HepG2 (cell line): ENCODE results near the gene FAAP20. TPM values are rescaled to one million over a fixed set of nuclear protein-coding genes. Genes with fewer than 3 reads are reported as not detected.

Experiments
- ATAC-seq: fragments of 200-7000 bp; cut with Tn5 transposase; 3 replicates; pipeline ENCODE4 v1.9.1; 2020; ENCODE audit warnings: mild to moderate bottlenecking, moderate library complexity
- BruUV-seq: library from RNA; stranded (reverse); fragments of 400-500 nt; replicated peaks from 2 replicates; lab custom pipeline; 2021; lab: Mats Ljungman, UMichigan
- CTCF ChIA-PET: fragments of 300-600 bp; formaldehyde crosslinking; extraction: SDS; loops from one replicate; lab custom pipeline; 2021; ENCODE audit warnings: low total read pairs, inconsistent platforms, low intra/inter-chr PET ratio; lab: Yijun Ruan, JAX
- POLR2A ChIA-PET: fragments of 350-600 bp; sonication (Branson Sonifier 250); formaldehyde crosslinking; loops from one replicate; lab custom pipeline; 2020; ENCODE audit warnings: antibody characterized with exemption, inconsistent platforms; lab: Yijun Ruan, JAX
- DNase-seq: peaks from one replicate; pipeline ENCODE4 v3.0.0-alpha.2; 2015; ENCODE audit warnings: low spot score
- FAIRE-seq: peaks from 3 replicates; lab custom pipeline; 2011; peaks lifted over from hg19 to GRCh38; lab: Jason Lieb, UNC
- H2AFZ ChIP-seq: one replicate; pipeline ENCODE4 v1.6.1; 2011; ENCODE audit warnings: low read length, inconsistent platforms
- H3K27ac ChIP-seq: fragments of 300-600 bp; 3 replicates; pipeline ENCODE4 v1.8.0; 2011; ENCODE audit warnings: mixed run types, mild to moderate bottlenecking, mixed read lengths, low read length, inconsistent platforms; ENCODE audit not compliant: insufficient read depth; ENCODE audit errors: extremely low read length
- H3K27me3 ChIP-seq, 2 experiments: fragments of 200-600 bp in 1 of 2; 2 replicates in 1 of 2; 3 replicates in 1 of 2; pipeline versions ENCODE4 v1.6.0 to v1.8.0; 2011; ENCODE audit warnings: low read length in 2 of 2, mild to moderate bottlenecking in 2 of 2, moderate library complexity in 2 of 2, inconsistent platforms in 1 of 2; ENCODE audit not compliant: insufficient read depth in 2 of 2, control insufficient read depth in 1 of 2
- H3K36me3 ChIP-seq, 2 experiments: fragments of 200-600 bp in 1 of 2; replicated peaks in 1 of 2; 2 replicates in 1 of 2; 3 replicates in 1 of 2; pipeline versions ENCODE4 v1.5.1 to v1.8.0; 2011; ENCODE audit warnings: low read length in 2 of 2, inconsistent platforms in 1 of 2; ENCODE audit not compliant: insufficient read depth in 2 of 2, control insufficient read depth in 1 of 2
- H3K4me1 ChIP-seq: 2 replicates; pipeline ENCODE4 v1.5.1; 2012; ENCODE audit warnings: low read length, inconsistent platforms; ENCODE audit not compliant: insufficient read depth
- H3K4me2 ChIP-seq: 2 replicates; pipeline ENCODE4 v1.6.0; 2011; ENCODE audit warnings: low read depth, low read length, inconsistent platforms
- H3K4me3 ChIP-seq, 3 experiments: fragments of 200-600 bp in 1 of 3; sonication (generic), shearing (Covaris generic) in 1 of 3; replicated peaks in 1 of 3; 2 replicates each; pipeline ENCODE4 v1.5.1; 2011 to 2016; ENCODE audit warnings: low read length in 3 of 3, inconsistent platforms in 2 of 3, low read depth in 2 of 3, mild to moderate bottlenecking in 2 of 3, control low read depth in 1 of 3, mixed read lengths in 1 of 3; ENCODE audit not compliant: insufficient read depth in 1 of 3
- H3K79me2 ChIP-seq: one replicate; pipeline ENCODE4 v1.6.1; 2011; ENCODE audit warnings: low read length, inconsistent platforms; ENCODE audit not compliant: insufficient read depth
- H3K9ac ChIP-seq: 2 replicates; pipeline ENCODE4 v1.6.0; 2011; ENCODE audit warnings: mild to moderate bottlenecking, low read depth, low read length, inconsistent platforms; ENCODE audit not compliant: insufficient read depth
- H3K9me3 ChIP-seq: 2 replicates; pipeline ENCODE4 v1.5.1; 2012; ENCODE audit warnings: mild to moderate bottlenecking, low read length
- H4K20me1 ChIP-seq: 2 replicates; pipeline ENCODE4 v1.6.0; 2011; ENCODE audit warnings: inconsistent platforms, mild to moderate bottlenecking, low read length, moderate library complexity; ENCODE audit not compliant: insufficient read depth
- AGO2 ChIP-seq: fragments of 200-400 bp; formaldehyde crosslinking; optimal IDR thresholded peaks from 2 replicates; pipeline ENCODE3; 2017; ENCODE audit warnings: mild to moderate bottlenecking, low read depth, low read length, moderate library complexity
- FOXK2 ChIP-seq: fragments of 450-650 bp; IDR thresholded peaks from 2 replicates; pipeline ENCODE4 v1.6.1; 2016
- HIVEP1 ChIP-seq: sonication (generic); formaldehyde crosslinking; IDR thresholded peaks from 2 replicates; pipeline ENCODE4 v1.4.0; 2020; ENCODE audit warnings: mild to moderate bottlenecking, missing genetic modification reagents
- HNRNPUL1 ChIP-seq: fragments of 200-400 bp; formaldehyde crosslinking; IDR thresholded peaks from 2 replicates; pipeline ENCODE4 v1.6.1; 2017; ENCODE audit warnings: low read depth, mild to moderate bottlenecking, low read length, moderate library complexity
- PITX1 ChIP-seq: sonication (generic); formaldehyde crosslinking; IDR thresholded peaks from 2 replicates; pipeline ENCODE4 v1.5.1; 2020; ENCODE audit warnings: mild to moderate bottlenecking, missing genetic modification reagents
- SIN3A ChIP-seq: IDR thresholded peaks from 2 replicates; pipeline ENCODE4 v1.6.1; 2011; ENCODE audit warnings: low read depth, mild to moderate bottlenecking, control low read depth, low read length, borderline replicate concordance
- SOX13 ChIP-seq, 3 experiments: fragments of 450-650 bp in 1 of 3; sonication (generic) in 1 of 3; formaldehyde crosslinking in 1 of 3; IDR thresholded peaks in 2 of 3; conservative IDR thresholded peaks in 1 of 3; 2 replicates each; pipeline versions ENCODE4 v1.5.0 to v1.6.1; 2016 to 2020; ENCODE audit warnings: antibody characterized with exemption in 1 of 3, mild to moderate bottlenecking in 1 of 3, missing compliant biosample characterization in 1 of 3, missing genetic modification reagents in 1 of 3, moderate library complexity in 1 of 3
- SP2 ChIP-seq: sonication (generic); formaldehyde crosslinking; IDR thresholded peaks from 2 replicates; pipeline ENCODE4 v1.5.1; 2020; ENCODE audit warnings: mild to moderate bottlenecking, missing genetic modification reagents
- ZBTB20 ChIP-seq: sonication (generic); formaldehyde crosslinking; IDR thresholded peaks from 2 replicates; pipeline ENCODE4 v1.8.1; 2023; ENCODE audit warnings: missing genetic modification reagents, low read depth, mild to moderate bottlenecking, borderline replicate concordance
- ZBTB38 ChIP-seq: sonication (generic); formaldehyde crosslinking; IDR thresholded peaks from 2 replicates; pipeline ENCODE4 v1.5.1; 2020; ENCODE audit warnings: mild to moderate bottlenecking, missing genetic modification reagents
- ZKSCAN8 ChIP-seq: IDR thresholded peaks from 2 replicates; pipeline ENCODE4 v1.6.1; 2016; ENCODE audit warnings: borderline replicate concordance, missing genetic modification reagents, missing compliant biosample characterization
- ZNF160 ChIP-seq: sonication (generic); formaldehyde crosslinking; IDR thresholded peaks from 2 replicates; pipeline ENCODE4 v1.8.0; 2022; ENCODE audit warnings: mild to moderate bottlenecking, inconsistent platforms, missing genetic modification reagents
- ZNF431 ChIP-seq: sonication (generic); formaldehyde crosslinking; IDR thresholded peaks from 2 replicates; pipeline ENCODE4 v1.9.0; 2022; ENCODE audit warnings: missing genetic modification reagents, low read depth, mild to moderate bottlenecking, borderline replicate concordance
- ZNF501 ChIP-seq: sonication (generic); formaldehyde crosslinking; IDR thresholded peaks from 2 replicates; pipeline ENCODE4 v1.5.1; 2020; ENCODE audit warnings: mild to moderate bottlenecking, moderate library complexity, missing genetic modification reagents
- WGBS: methylation state at CpG from one replicate; pipeline ENCODE4 v1.1.6; 2017; ENCODE audit warnings: low lambda C conversion rate; 5-methylcytosine and 5-hydroxymethylcytosine counted together
- in situ Hi-C: cut with HindIII; loops from 2 replicates; pipeline ENCODE4 v1.10.0; 2017; ENCODE audit warnings: low pct_unique_long_range_greater_than_20kb; ENCODE audit not compliant: extremely low pct_ligation_motif_present
- intact Hi-C: fragments of 100-400 bp; cut with micrococcal nuclease; formaldehyde crosslinking; loops from one replicate; pipeline ENCODE4 v1.10.0; 2022; ENCODE audit not compliant: unreplicated experiment
- polyA plus RNA-seq, 8 experiments: library from polyadenylated mRNA; depleted of rRNA in 3 of 8; stranded (reverse) in 7 of 8; unstranded in 1 of 8; fragments of >200 nt; fragmentation: Illumina TruSeq in 4 of 8; extraction: Trizol in 4 of 8; gene quantifications; 2 replicates each; pipeline versions ENCODE4 v1.2.1 to v1.2.3, GENCODE V29; 2011 to 2016; ENCODE audit warnings: low read depth in 4 of 8, missing spikeins in 1 of 8, mixed read lengths in 1 of 8; ENCODE audit not compliant: insufficient read depth in 1 of 8
- total RNA-seq, 5 experiments: library from RNA; depleted of rRNA; stranded (reverse); fragments of >200 nt; fragmentation: Illumina TruSeq; extraction: Trizol; gene quantifications; 2 replicates each; pipeline ENCODE4 v1.2.3, GENCODE V29; 2016; ENCODE audit warnings: low read depth in 1 of 5
- TF ChIP-seq, protein P1 (sequence below): fragments of 450-650 bp; IDR thresholded peaks from 2 replicates; pipeline ENCODE4 v1.6.1; 2016

FAAP20 gene
- total and polyA plus RNA-seq, 2 of the 13 experiments (the other 11 are each of a cell fraction or from before 2014, with no cell fraction given) = 9.6 to 10.8 TPM

DNA sequence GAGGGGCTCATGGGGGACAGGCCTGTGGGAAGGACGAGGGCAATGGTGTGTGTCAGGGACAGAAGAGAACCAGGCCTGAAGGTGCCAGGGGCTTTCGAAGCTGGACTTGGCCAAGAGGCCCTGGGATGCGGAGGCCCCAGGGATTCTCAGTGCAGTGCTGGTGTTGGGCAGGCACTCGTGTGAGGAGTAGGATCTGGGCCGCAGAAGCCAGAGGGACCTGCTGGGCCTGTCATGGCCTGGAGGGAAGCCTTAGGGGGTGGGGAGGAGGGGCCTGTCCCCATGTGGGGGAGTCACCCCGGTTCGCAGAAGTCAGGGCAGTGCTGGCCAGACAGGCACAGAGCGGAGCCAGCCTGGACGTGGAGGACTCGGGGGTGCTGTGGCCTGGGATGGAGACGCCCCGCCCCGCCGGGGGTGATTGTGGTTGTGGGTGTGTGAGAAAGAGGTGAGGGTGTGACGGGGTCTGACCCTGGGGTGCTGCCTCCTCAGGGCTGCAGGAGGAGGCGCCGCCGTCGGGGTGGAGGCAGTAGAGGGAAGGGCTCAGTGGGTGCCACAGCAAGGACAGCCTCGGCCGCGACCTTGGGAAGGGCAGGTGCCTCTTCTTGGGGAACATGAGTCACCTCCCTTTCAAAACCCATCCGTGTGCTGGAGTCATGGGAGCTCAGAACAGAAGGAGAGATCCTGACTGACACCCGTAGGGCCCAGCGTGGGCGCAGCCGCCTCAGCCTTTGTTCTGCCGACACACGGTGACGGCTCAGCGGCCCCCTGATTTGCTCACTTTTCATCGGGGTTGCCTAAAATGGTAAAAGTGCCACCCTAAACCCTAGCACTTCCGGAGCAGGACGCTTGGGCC is 33.9 kb downstream of the FAAP20 start:
- POLR2A ChIA-PET = no interaction called here
- H3K4me1 ChIP-seq = no peaks in the 10 kb centered on the region

More for the DNA sequence above, 33.9 kb downstream of the FAAP20 start:
- Histone ChIP-seq H3K27ac (no peak overlapping the region), H3K36me3 (peaks cover 29 to 59% of the 10 kb centered on the region in 2 experiments), H3K4me3 (no peak overlapping the region), H3K27me3 (no peaks in the 10 kb centered on the region), H3K9ac (no peak overlapping the region), H3K79me2 (no peaks in the 10 kb centered on the region), H4K20me1 (0 out of 2 replicates have a peak, but pooled peaks cover 3% of the 10 kb centered on the region), H3K4me2 (no peak overlapping the region), H2AFZ (no peak overlapping the region), H3K9me3 (no peaks in the 10 kb centered on the region)
- TF ChIP-seq ZBTB38 (0 out of 2 replicates have a peak, but pooled peaks have one; percentile 19), SOX13 (IDR thresholded peaks at IDR 0.05) (no peak), SOX13 (CRISPR knock-in tag; conservative IDR thresholded peaks at IDR 0.05 in 1 of 2, IDR thresholded peaks at IDR 0.05 in 1 of 2) (no peak), HIVEP1 (CRISPR knock-in tag) (no peak), ZBTB20 (CRISPR knock-in tag) (no peak), FOXK2 (no peak), PITX1 (CRISPR knock-in tag) (no peak), ZNF160 (CRISPR knock-in tag) (no peak), AGO2 (peak; percentile 58), SIN3A (no peak), SP2 (CRISPR knock-in tag) (no peak), ZNF431 (CRISPR knock-in tag) (no peak), HNRNPUL1 (no peak), ZKSCAN8 (CRISPR knock-in tag) (no peak), ZNF501 (CRISPR knock-in tag) (no peak)
- TF ChIP-seq, protein P1, sequence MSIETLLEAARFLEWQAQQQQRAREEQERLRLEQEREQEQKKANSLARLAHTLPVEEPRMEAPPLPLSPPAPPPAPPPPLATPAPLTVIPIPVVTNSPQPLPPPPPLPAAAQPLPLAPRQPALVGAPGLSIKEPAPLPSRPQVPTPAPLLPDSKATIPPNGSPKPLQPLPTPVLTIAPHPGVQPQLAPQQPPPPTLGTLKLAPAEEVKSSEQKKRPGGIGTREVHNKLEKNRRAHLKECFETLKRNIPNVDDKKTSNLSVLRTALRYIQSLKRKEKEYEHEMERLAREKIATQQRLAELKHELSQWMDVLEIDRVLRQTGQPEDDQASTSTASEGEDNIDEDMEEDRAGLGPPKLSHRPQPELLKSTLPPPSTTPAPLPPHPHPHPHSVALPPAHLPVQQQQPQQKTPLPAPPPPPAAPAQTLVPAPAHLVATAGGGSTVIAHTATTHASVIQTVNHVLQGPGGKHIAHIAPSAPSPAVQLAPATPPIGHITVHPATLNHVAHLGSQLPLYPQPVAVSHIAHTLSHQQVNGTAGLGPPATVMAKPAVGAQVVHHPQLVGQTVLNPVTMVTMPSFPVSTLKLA = no peak
- FAIRE-seq = no peak
- in situ Hi-C loops (no loop called here), intact Hi-C loops (no loop called here)
- no peak for DNase-seq
- CTCF ChIA-PET = no interaction called here
- 95% methylated on average over 27 of the region's 34 CpGs for WGBS
- no peak; the same call in 1 of the 3 replicates for ATAC-seq
- BruUV-seq = no TSS peak
